Lower leg skin (tissue), 3 donors: ENCODE measurements around the gene NUP107.

Experiments used
- POLR2A ChIP-seq, 2 donors: fragments of 450-650 bp; IDR thresholded peaks; one replicate each; pipeline ENCODE4 v1.6.1; 2016 to 2017; ENCODE audit warnings: antibody characterized with exemption in 2 of 2, mild to moderate bottlenecking in 1 of 2, moderate library complexity in 1 of 2
- TF ChIP-seq, protein P1 (sequence below), 3 donors: fragments of 450-650 bp; IDR thresholded peaks; one replicate each; pipeline ENCODE4 v1.5.1; 2016; ENCODE audit warnings: antibody characterized with exemption in 3 of 3, mild to moderate bottlenecking in 3 of 3, moderate library complexity in 2 of 3

GRCh38 chr12:68638721-68639395 lies 47.9 kb upstream of the NUP107 start:
- TF ChIP-seq, protein P1, sequence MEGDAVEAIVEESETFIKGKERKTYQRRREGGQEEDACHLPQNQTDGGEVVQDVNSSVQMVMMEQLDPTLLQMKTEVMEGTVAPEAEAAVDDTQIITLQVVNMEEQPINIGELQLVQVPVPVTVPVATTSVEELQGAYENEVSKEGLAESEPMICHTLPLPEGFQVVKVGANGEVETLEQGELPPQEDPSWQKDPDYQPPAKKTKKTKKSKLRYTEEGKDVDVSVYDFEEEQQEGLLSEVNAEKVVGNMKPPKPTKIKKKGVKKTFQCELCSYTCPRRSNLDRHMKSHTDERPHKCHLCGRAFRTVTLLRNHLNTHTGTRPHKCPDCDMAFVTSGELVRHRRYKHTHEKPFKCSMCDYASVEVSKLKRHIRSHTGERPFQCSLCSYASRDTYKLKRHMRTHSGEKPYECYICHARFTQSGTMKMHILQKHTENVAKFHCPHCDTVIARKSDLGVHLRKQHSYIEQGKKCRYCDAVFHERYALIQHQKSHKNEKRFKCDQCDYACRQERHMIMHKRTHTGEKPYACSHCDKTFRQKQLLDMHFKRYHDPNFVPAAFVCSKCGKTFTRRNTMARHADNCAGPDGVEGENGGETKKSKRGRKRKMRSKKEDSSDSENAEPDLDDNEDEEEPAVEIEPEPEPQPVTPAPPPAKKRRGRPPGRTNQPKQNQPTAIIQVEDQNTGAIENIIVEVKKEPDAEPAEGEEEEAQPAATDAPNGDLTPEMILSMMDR (IDR thresholded peaks at IDR 0.05) = no peak
- TF ChIP-seq POLR2A (IDR thresholded peaks at IDR 0.05) = no peak
